Stimulated activated naive CD8-positive, alpha-beta T cell treated with anti-CD3 and anti-CD28 coated beads, Interleukin-15, Interleukin-2, amounts not matched to agents 100 U/mL and 50 U/mL, for 24 hours (primary cell): Measurements from ENCODE around the gene SYNE3.

ENCODE experiments used
- ATAC-seq: fragments of 150-1000 bp; cut with Tn5 transposase; one replicate; pipeline ENCODE4 v1.10.0; 2021
- DNase-seq: peaks from one replicate; pipeline ENCODE4 v3.0.0; 2021

SYNE3 gene

GRCh38 chr14:95504135-95505029, 12.1 kb downstream of the SYNE3 start:
- ATAC-seq (peak; percentile 86), DNase-seq (peak; percentile 47)

GRCh38 chr14:95503365-95504134, 12.9 kb downstream of the SYNE3 start:
- no peak for ATAC-seq

GRCh38 chr14:95502381-95502950, 14.0 kb downstream of the SYNE3 start:
- ATAC-seq (no peak), DNase-seq (no peak)

More at GRCh38 chr14:95503365-95504134, 12.9 kb downstream of the SYNE3 start:
- DNase-seq: no peak

- DNase-seq (no peak), ATAC-seq (no peak)
These were observed 15.6 kb downstream of the SYNE3 start for GRCh38 chr14:95500772-95501401.

GRCh38 chr14:95500201-95500681, 16.2 kb downstream of the SYNE3 start:
- DNase-seq (no peak), ATAC-seq (no peak)

- peak; percentile 66 for ATAC-seq
These were observed 17.1 kb downstream of the SYNE3 start for GRCh38 chr14:95499354-95499750.

GRCh38 chr14:95498622-95499353, 17.7 kb downstream of the SYNE3 start:
- DNase-seq (no peak), ATAC-seq (no peak)

More at GRCh38 chr14:95499354-95499750, 17.1 kb downstream of the SYNE3 start:
- DNase-seq: no peak

- DNase-seq (no peak), ATAC-seq (no peak)
These were observed 18.9 kb downstream of the SYNE3 start for GRCh38 chr14:95497561-95498011.

- ATAC-seq: no peak
- DNase-seq: no peak
These were observed 19.7 kb downstream of the SYNE3 start for GRCh38 chr14:95496690-95497259.

GRCh38 chr14:95496111-95496681, 20.3 kb downstream of the SYNE3 start:
- DNase-seq: no peak
- peak; percentile 39 for ATAC-seq

GRCh38 chr14:95495538-95496025, 20.9 kb downstream of the SYNE3 start:
- DNase-seq (peak; percentile 43), ATAC-seq (peak; percentile 58)

- ATAC-seq (no peak), DNase-seq (no peak)
These were observed 21.4 kb downstream of the SYNE3 start for GRCh38 chr14:95495076-95495475.

- DNase-seq (no peak), ATAC-seq (no peak)
These were observed 22.0 kb downstream of the SYNE3 start for GRCh38 chr14:95494456-95494855.

- ATAC-seq (no peak), DNase-seq (no peak)
These were observed 22.5 kb downstream of the SYNE3 start for GRCh38 chr14:95493976-95494375.

- DNase-seq: no peak
These were observed 22.9 kb downstream of the SYNE3 start for GRCh38 chr14:95493503-95493902.

GRCh38 chr14:95491936-95492608, 24.4 kb downstream of the SYNE3 start:
- ATAC-seq: no peak
- no peak for DNase-seq

More at GRCh38 chr14:95493503-95493902, 22.9 kb downstream of the SYNE3 start:
- no peak for ATAC-seq

- no peak for DNase-seq
- ATAC-seq: no peak
These were observed 25.6 kb downstream of the SYNE3 start for GRCh38 chr14:95490727-95491451.

- no peak for ATAC-seq
- DNase-seq: no peak
These were observed 26.3 kb downstream of the SYNE3 start for GRCh38 chr14:95490138-95490509.
